Activated naive CD4-positive, alpha-beta T cell treated with Interleukin-2 at 50 U/mL for 16 hours (primary cell): ENCODE measurements around the gene CLCA1.

Experiments
- DNase-seq: peaks from one replicate; pipeline ENCODE4 v3.0.0-alpha.2; 2020

The CLCA1 gene

GRCh38 chr1:86504895-86505563 is 36.3 kb downstream of the CLCA1 start:
- DNase-seq, result no peak

GRCh38 chr1:86505564-86505902 is 36.8 kb downstream of the CLCA1 start:
- no peak for DNase-seq

GRCh38 chr1:86507935-86508582 is 39.3 kb downstream of the CLCA1 start:
- DNase-seq, result no peak

GRCh38 chr1:86508583-86508969 is 39.8 kb downstream of the CLCA1 start:
- no peak for DNase-seq

- DNase-seq, result no peak
Measured at GRCh38 chr1:86515597-86515996, 46.9 kb downstream of the CLCA1 start.

DNA sequence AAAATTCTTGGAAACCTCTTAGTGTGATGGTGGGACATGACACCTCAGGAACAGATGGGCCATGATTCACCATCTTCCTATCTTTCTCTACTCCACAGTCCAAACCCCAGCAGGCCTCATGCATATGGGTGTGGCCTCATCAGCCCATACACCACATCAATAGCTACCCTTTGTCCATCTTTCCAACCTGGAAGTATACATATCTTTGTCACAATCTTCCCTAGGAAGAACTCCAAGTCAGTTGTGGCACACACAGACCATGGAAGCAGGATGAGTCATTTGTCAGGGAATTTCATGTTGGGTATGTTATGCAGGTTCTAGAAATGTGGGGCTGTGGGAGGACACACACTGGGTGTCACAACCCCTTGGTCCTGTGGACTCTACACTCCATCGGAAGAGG is 47.6 kb downstream of the CLCA1 start:
- no peak for DNase-seq

- DNase-seq, result no peak
Measured at GRCh38 chr1:86517336-86517735, 48.6 kb downstream of the CLCA1 start.

GRCh38 chr1:86520789-86521521 is 52.2 kb downstream of the CLCA1 start:
- no peak for DNase-seq

DNA sequence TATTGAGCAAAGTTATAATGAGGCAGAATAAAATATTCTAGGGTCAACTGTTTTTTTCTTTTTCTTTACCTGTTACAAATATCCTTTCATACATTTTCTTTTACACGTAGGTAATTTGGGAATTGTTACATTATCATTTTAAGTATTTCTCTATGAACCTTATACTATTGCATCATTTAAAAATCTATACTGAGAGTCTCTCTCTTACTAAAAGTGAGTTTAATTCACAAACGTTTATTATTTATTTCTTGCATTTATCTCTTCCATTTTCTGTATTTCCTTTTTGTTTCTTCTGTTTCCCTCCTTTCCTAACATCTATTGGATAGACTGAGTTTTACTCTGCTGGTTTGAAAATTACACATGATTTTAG is 52.8 kb downstream of the CLCA1 start:
- DNase-seq, result no peak

DNA sequence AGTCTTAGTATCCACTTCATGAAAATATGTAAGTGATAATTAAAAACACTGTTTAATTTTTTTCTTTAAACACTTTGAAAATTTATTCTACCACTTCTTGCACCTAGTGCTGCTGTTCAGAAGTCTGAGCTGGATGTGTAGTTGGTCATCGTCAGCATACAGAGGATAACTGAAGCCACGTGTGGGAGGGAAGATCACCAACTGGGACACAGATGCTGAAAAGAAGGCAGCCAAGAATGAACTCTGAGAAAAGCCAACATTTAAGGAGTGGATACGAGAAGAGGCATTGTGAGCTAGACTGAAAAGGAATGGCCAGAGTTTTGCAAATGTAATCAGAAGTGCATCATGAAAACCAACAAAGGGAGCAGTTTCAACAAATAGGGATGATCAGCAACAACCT is 53.5 kb downstream of the CLCA1 start:
- DNase-seq, result no peak

DNA sequence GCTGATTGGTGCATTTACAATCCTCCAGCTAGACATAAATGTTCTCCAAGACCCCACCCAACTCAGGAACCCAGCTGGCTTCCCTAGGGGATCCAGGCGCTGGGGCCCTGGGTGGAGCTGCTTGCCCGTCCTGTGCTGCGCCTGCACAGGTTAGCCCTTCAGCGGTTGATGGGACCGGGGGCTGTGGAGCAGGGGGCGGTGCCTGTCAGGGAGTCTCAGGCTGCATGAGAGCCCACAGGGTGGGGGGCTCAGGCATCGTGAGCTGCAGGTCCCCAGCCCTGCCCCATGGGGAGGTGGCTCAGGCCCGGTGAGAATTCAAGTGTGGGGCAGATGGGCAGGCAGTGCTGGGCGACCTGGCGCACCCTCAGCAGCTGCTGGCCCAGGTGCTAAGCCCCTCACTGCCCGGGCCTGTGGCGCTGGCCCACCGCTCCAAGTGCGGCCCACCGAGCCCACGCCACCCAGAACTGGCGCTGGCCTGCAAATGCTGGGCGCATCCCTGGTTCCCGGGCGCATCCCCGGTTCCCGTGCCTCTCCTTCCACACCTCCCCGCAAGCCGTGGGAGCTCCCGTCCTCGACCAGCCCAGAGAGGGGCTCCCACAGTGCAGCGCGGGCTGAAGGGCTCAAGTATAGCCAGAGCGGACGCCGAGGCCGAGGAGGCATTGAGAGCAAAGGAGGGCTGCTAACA is 55.1 kb downstream of the CLCA1 start:
- no peak for DNase-seq

GRCh38 chr1:86527306-86527705 is 58.6 kb downstream of the CLCA1 start:
- no peak for DNase-seq

- DNase-seq, result no peak
Measured at GRCh38 chr1:86530211-86530845, 61.6 kb downstream of the CLCA1 start.

DNA sequence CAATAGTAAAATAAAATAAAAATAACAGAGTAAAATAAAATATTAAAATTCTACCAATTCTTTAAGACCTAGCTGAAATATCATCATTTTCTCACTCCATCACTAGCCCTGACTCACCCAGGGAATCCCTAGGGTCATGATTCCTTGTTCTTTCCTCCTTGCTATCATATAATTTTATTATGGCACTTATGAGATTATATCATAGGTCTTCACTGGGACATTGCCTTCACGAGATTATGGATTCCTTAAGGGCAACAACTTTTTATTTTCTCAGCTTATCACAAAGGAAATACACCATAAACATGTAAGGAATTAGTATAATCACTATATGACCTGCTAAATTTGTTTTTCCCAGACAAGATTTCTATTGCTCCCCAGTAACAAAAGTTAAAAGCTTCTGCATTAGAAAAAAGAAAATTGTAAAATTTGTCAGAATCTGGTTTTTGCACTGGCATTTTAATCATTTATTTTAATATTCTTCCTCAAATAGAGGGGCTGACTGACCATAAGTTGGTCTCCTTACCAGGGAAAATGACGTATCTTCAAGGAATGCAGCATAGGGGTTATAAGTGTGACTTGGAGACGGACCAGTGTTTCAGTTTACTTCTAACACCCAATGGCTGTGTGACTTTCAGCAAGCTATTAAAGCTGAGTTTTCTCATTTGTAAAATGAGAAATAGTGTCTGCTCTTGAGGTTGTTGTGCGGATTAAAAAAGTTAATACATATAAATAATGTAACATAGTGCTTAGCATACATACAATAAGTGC is 69.4 kb downstream of the CLCA1 start:
- no peak for DNase-seq

- DNase-seq, result no peak
Measured at GRCh38 chr1:86538775-86539174, 70.0 kb downstream of the CLCA1 start.

GRCh38 chr1:86541859-86542258 is 73.1 kb downstream of the CLCA1 start:
- no peak for DNase-seq

DNA sequence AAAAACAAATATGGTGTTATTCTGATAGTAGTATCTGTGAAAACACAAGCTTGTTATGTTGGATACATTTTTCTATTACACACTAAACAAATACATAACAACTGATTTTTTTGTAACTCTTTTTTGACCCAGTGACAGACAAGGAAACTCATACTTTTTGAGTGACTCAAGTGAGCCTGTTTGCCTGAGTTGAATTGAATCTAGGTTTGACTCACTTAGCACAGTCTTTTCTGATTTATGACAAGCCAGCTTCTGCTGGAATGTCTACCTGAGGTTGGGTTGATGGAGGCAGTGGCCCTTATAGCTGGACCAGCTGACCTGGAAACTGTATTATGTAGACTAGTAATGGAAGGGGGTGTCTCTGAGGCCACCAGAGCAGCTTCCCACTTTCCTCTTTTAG is 73.9 kb downstream of the CLCA1 start:
- no peak for DNase-seq

GRCh38 chr1:86546787-86547221 is 78.1 kb downstream of the CLCA1 start, which contains the start of gene CLCA4:
CLCA4 (plus strand) TSS chr1:86547078; CDS start chr1:86547120, 42 bp downstream.
- DNase-seq, result no peak

GRCh38 chr1:86548839-86549238 is 80.1 kb downstream of the CLCA1 start:
- no peak for DNase-seq
